ENCODE results near the gene CCDC85B. TPM values are rescaled to one million over a fixed set of nuclear protein-coding genes. Genes with fewer than 3 reads are reported as not detected.
A peak's percentile ranks its signal among the peaks of the same experiment; 100 is the strongest.

CCDC85B gene
- total RNA-seq, 6 experiments from 2014 or later: 4.9 to 19.2 (median 6.6) TPM

DNA sequence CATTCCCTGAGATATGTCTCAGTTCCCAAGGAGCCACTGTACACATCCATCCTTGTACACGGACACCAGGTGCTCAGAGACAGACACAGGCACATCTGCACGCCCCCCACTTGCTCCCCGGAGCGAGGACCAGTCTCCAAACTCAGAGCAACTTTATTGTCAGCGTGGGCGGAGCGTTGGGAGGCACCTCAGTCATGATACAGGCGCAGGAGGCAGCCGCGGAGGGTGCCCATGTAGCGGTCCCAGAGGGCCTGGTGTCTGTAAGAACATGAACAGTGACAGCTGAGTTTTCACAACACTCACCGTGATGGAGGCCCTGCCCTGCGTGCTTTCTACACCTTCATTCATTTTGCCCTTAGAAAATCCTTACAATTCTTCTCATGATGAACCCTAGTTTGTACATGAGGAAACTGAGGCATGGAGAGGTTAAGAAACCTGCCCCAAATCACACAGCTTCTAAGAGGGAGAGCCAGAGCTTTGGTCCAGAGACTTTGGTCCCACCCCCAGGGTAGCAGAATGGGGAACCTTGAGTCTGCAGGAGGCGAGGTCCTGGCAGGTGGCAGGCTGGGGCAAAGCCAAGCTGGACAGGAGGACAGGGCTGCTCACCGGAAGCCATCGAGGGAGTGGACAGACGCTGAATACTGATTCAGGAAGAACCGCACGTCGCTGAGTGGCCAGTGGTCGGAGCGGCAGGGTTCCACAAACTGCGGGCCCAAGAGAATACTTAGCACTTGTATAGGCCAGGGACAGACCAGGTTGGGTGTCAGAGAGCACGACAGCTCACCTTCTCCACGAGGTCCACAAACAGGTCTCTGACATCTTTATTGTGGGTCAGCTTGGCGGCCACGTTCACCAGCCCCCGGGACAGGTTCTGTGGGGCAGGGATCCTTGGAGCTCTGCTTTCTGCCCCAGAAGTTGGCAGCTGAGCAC, 6.4 kb upstream of the CCDC85B start:
- Histone ChIP-seq H3K27me3 (no peaks in the 10 kb centered on the region), H3K4me1 (peaks cover 0 to 10% (median 5%) of the 10 kb centered on the region in 4 donors), H3K4me3 (no peak overlapping the region), H3K36me3 (peaks cover 0 to 11% (median 0%) of the 10 kb centered on the region in 4 donors), H3K9me3 (no peaks in the 10 kb centered on the region), H3K27ac (no peak overlapping the region)
- no peak for ATAC-seq
- DNase-seq: no peak
- WGBS (ENCODE audit: insufficient coverage, low coverage, low lambda C conversion rate, missing lambda C conversion rate): 90% methylated on average over 13 of the region's 28 CpGs
- intact Hi-C loops (cut with DNase I): loop anchor here (10.0 kb wide), 1 partner anchor 101 kb away; no protein-coding TSS in a partner anchor
- TF ChIP-seq POLR2A (IDR thresholded peaks at IDR 0.05): no peak
- TF ChIP-seq, protein P1, sequence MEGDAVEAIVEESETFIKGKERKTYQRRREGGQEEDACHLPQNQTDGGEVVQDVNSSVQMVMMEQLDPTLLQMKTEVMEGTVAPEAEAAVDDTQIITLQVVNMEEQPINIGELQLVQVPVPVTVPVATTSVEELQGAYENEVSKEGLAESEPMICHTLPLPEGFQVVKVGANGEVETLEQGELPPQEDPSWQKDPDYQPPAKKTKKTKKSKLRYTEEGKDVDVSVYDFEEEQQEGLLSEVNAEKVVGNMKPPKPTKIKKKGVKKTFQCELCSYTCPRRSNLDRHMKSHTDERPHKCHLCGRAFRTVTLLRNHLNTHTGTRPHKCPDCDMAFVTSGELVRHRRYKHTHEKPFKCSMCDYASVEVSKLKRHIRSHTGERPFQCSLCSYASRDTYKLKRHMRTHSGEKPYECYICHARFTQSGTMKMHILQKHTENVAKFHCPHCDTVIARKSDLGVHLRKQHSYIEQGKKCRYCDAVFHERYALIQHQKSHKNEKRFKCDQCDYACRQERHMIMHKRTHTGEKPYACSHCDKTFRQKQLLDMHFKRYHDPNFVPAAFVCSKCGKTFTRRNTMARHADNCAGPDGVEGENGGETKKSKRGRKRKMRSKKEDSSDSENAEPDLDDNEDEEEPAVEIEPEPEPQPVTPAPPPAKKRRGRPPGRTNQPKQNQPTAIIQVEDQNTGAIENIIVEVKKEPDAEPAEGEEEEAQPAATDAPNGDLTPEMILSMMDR (IDR thresholded peaks at IDR 0.05): no peak

DNA sequence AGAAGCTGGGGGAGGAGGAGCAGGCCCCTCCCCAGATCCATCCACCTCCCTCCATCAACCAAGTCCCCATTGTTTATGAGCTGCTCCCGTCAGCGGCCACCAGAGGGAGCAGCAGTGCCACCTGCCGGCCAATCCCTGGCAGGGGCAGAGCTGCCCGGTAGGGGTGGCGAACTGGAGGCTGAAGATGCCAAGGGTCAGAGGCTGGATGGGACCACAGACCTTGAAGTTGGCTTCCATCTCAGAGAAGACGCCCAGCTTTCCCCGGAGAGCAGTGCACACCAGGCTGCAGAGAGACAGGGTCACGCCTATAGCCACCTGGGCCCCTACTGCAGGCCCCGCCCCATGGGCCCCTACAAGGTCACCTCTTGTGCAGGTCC, 5.8 kb upstream of the CCDC85B start:
- Histone ChIP-seq H3K27ac (no peak overlapping the region), H3K36me3 (peaks cover 0 to 11% (median 0%) of the 10 kb centered on the region in 4 donors), H3K27me3 (no peaks in the 10 kb centered on the region), H3K4me3 (no peak overlapping the region), H3K4me1 (peaks cover 0 to 17% (median 6%) of the 10 kb centered on the region in 4 donors), H3K9me3 (no peaks in the 10 kb centered on the region)
- peak; percentile 80 to 83 (median 80) for DNase-seq
- ATAC-seq: peak; percentile 43 to 60 (median 52)
- TF ChIP-seq, protein P1 (IDR thresholded peaks at IDR 0.05): peak; percentile 98 to 99 (median 99)
- TF ChIP-seq POLR2A (IDR thresholded peaks at IDR 0.05): no peak
- WGBS (ENCODE audit: insufficient coverage, low coverage, low lambda C conversion rate, missing lambda C conversion rate): no CpG with 5 or more reads among the region's 9 CpGs
- intact Hi-C loops (cut with DNase I): loop anchor here (10.0 kb wide), 1 partner anchor 100 kb away; no protein-coding TSS in a partner anchor

DNA sequence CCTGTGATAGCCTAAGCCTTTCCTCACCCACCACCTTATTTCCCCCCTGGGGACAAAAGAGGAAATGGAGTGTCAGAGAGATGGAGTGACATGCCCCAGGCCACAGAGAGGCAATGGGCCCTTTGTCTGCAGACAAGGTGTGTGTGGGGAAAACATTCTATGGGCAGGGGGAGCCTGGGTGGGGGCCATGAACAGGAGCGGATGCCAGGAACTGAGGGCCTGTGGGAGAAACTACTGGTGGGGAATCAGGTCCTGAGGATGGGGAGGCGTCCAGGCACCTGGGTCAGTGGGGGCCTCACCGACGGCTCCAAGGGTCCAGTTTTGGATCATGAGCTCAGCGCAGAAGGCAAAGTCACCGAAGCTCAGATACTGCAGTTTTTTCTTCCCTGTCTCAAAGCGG, 5.2 kb upstream of the CCDC85B start:
- no peak for TF ChIP-seq POLR2A (IDR thresholded peaks at IDR 0.05)
- TF ChIP-seq, protein P1 (IDR thresholded peaks at IDR 0.05): no peak
- peaks cover 0 to 11% (median 0%) of the 10 kb centered on the region in 4 donors for H3K36me3 ChIP-seq
- peaks cover 0 to 22% (median 8%) of the 10 kb centered on the region in 4 donors for H3K4me1 ChIP-seq
- intact Hi-C loops (cut with DNase I): loop anchor here (10.0 kb wide), 1 partner anchor 100 kb away; no protein-coding TSS in a partner anchor
- H3K4me3 ChIP-seq: no peak overlapping the region
- H3K9me3 ChIP-seq: no peaks in the 10 kb centered on the region
- H3K27ac ChIP-seq: no peak overlapping the region
- no peak for ATAC-seq
- 100% methylated on average over 1 of the region's 7 CpGs for WGBS (ENCODE audit: insufficient coverage, low coverage, low lambda C conversion rate, missing lambda C conversion rate)
- H3K27me3 ChIP-seq: no peaks in the 10 kb centered on the region
- no peak for DNase-seq

DNA sequence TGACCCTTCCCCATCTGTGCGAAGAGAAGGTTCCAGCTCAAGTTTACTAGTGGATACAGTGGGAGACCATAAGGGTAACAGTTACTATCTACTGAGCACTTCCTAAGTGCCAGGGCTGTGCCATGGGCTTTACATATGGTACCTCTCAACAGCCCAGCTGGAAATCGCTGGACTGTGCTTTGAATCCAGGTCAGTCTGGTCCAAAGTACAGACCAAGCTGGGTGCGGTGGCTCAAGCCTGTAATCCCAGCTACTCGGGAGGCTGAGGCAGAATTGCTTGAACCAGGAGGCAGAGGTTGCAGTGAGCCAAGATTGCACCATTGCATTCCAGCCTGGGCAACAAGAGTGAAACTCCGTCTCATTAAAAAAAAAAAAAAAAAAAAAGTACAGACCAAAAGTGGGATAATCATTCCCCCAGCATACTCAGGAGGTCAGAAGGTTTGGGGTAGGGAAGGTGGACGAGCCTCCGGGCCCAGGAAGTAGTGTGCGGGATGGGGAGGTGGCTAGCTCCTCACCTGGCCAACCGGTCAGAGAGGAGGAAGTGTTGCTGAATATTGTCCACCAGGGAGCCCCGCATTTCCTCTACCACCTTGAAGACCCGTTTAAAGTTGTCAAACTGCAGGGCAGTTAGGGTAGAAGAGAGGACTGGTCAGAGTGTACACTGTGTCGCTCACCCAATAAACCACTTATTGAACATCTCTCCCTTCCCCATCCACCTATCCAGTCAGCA, 4.5 kb upstream of the CCDC85B start:
- Histone ChIP-seq H3K27me3 (no peaks in the 10 kb centered on the region), H3K9me3 (no peaks in the 10 kb centered on the region), H3K36me3 (peaks cover 0 to 11% (median 0%) of the 10 kb centered on the region in 4 donors), H3K4me3 (no peak overlapping the region), H3K27ac (no peak overlapping the region), H3K4me1 (peaks cover 0 to 25% (median 8%) of the 10 kb centered on the region in 4 donors)
- DNase-seq (no peak), ATAC-seq (no peak)
- intact Hi-C loops (cut with DNase I): loop anchor here (10.0 kb wide), 1 partner anchor 99 kb away; no protein-coding TSS in a partner anchor
- no peak for TF ChIP-seq POLR2A (IDR thresholded peaks at IDR 0.05)
- TF ChIP-seq, protein P1 (IDR thresholded peaks at IDR 0.05): no peak
- WGBS (ENCODE audit: insufficient coverage, low coverage, low lambda C conversion rate, missing lambda C conversion rate): 77% methylated on average over 9 of the region's 12 CpGs

Data from right lobe of liver (tissue), 6 donors.